GM19452 (cell line): ENCODE results near the gene N4BP2L2.

Source experiments
- ATAC-seq: cut with Tn5 transposase; IDR thresholded peaks from one replicate; pipeline ENCODE4 v1.9.1; 2021; ENCODE audit not compliant: unreplicated experiment

The N4BP2L2 gene

GRCh38 chr13:32530841-32531253 is 7.7 kb downstream of the N4BP2L2 start:
- ATAC-seq, result peak; percentile 72

GRCh38 chr13:32528358-32528757 is 10.2 kb downstream of the N4BP2L2 start:
- ATAC-seq, result no peak

GRCh38 chr13:32527151-32527550 is 11.4 kb downstream of the N4BP2L2 start:
- ATAC-seq, result no peak

GRCh38 chr13:32525766-32526165 is 12.8 kb downstream of the N4BP2L2 start:
- ATAC-seq, result no peak

- ATAC-seq, result no peak
Measured at GRCh38 chr13:32515246-32515645, 23.3 kb downstream of the N4BP2L2 start.

- ATAC-seq, result no peak
Measured at GRCh38 chr13:32511482-32511881, 27.1 kb downstream of the N4BP2L2 start.

GRCh38 chr13:32504876-32505275 is 33.7 kb downstream of the N4BP2L2 start:
- ATAC-seq, result no peak

- ATAC-seq, result no peak
Measured at GRCh38 chr13:32504263-32504662, 34.3 kb downstream of the N4BP2L2 start.

GRCh38 chr13:32503727-32504126 is 34.9 kb downstream of the N4BP2L2 start:
- ATAC-seq, result no peak

- no peak for ATAC-seq
Measured at GRCh38 chr13:32501064-32501463, 37.5 kb downstream of the N4BP2L2 start.

GRCh38 chr13:32499538-32500210 is 38.9 kb downstream of the N4BP2L2 start:
- ATAC-seq, result no peak

GRCh38 chr13:32497589-32497988 is 41.0 kb downstream of the N4BP2L2 start:
- ATAC-seq, result no peak

- no peak for ATAC-seq
Measured at GRCh38 chr13:32496599-32497160, 41.9 kb downstream of the N4BP2L2 start.

- no peak for ATAC-seq
Measured at GRCh38 chr13:32495841-32496240, 42.8 kb downstream of the N4BP2L2 start.

- no peak for ATAC-seq
Measured at GRCh38 chr13:32495429-32495828, 43.2 kb downstream of the N4BP2L2 start.

- no peak for ATAC-seq
Measured at GRCh38 chr13:32491028-32491427, 47.6 kb downstream of the N4BP2L2 start.

GRCh38 chr13:32476892-32477291 is 61.7 kb downstream of the N4BP2L2 start:
- ATAC-seq, result no peak

- ATAC-seq, result no peak
Measured at GRCh38 chr13:32476021-32476731, 62.4 kb downstream of the N4BP2L2 start.

GRCh38 chr13:32474999-32475792 is 63.4 kb downstream of the N4BP2L2 start:
- no peak for ATAC-seq

GRCh38 chr13:32473650-32474049 is 64.9 kb downstream of the N4BP2L2 start:
- no peak for ATAC-seq

- ATAC-seq, result peak; percentile 76
Measured at GRCh38 chr13:32472194-32472621, 66.4 kb downstream of the N4BP2L2 start.
